ENCODE data around the gene EN2.

EN2 gene

GRCh38 chr7:155488483-155489127 is 30.7 kb downstream of the EN2 start:
- DNase-seq, result no peak

- DNase-seq, result no peak
Measured at GRCh38 chr7:155489158-155489840, 31.4 kb downstream of the EN2 start.

- DNase-seq, result no peak
Measured at GRCh38 chr7:155489862-155490696, 32.1 kb downstream of the EN2 start.

- DNase-seq, result peak; percentile 9
Measured at GRCh38 chr7:155490697-155491628, 33.0 kb downstream of the EN2 start.

GRCh38 chr7:155491812-155492211 is 33.9 kb downstream of the EN2 start:
- DNase-seq, result no peak

GRCh38 chr7:155493744-155494538 is 36.0 kb downstream of the EN2 start:
- no peak for DNase-seq

- DNase-seq, result no peak
Measured at GRCh38 chr7:155494551-155494950, 36.6 kb downstream of the EN2 start.

- DNase-seq, result no peak
Measured at GRCh38 chr7:155495440-155496248, 37.7 kb downstream of the EN2 start.

GRCh38 chr7:155496267-155497005 is 38.5 kb downstream of the EN2 start:
- no peak for DNase-seq

GRCh38 chr7:155497149-155497901 is 39.4 kb downstream of the EN2 start:
- no peak for DNase-seq

- DNase-seq, result no peak
Measured at GRCh38 chr7:155505422-155505793, 47.5 kb downstream of the EN2 start.

GRCh38 chr7:155506854-155507337 is 49.0 kb downstream of the EN2 start:
- DNase-seq, result no peak

GRCh38 chr7:155507576-155507975 is 49.6 kb downstream of the EN2 start:
- no peak for DNase-seq

- no peak for DNase-seq
Measured at GRCh38 chr7:155508376-155509358, 50.7 kb downstream of the EN2 start.

- no peak for DNase-seq
Measured at GRCh38 chr7:155509359-155509724, 51.4 kb downstream of the EN2 start.

GRCh38 chr7:155509725-155510551 is 52.0 kb downstream of the EN2 start:
- no peak for DNase-seq
